B cell (primary cell): ENCODE data around the gene LACTB.

Source experiments
- CTCF ChIP-seq: fragments of 200-600 bp; IDR thresholded peaks from one replicate; pipeline ENCODE4 v1.8.0; 2022; ENCODE audit warnings: antibody characterized with exemption, mild to moderate bottlenecking
- EZH2 ChIP-seq: IDR thresholded peaks from 2 replicates; pipeline ENCODE4 v1.6.1; 2012; ENCODE audit warnings: borderline replicate concordance, low read depth, mild to moderate bottlenecking, moderate library complexity, low read length; ENCODE audit not compliant: insufficient read depth, poor library complexity, severe bottlenecking

- TF ChIP-seq CTCF (no peak), EZH2 (no peak)
These were observed 54.6 kb downstream of the LACTB start for GRCh38 chr15:63176302-63176701.
